GM12878 (cell line): Measurements from ENCODE around the gene EPAS1. TPM values are rescaled to one million over a fixed set of nuclear protein-coding genes. Genes with fewer than 3 reads are reported as not detected.

Experiments used
- ATAC-seq: fragments of 200-7000 bp; cut with Tn5 transposase; 3 replicates; pipeline ENCODE4 v1.9.1; 2020; ENCODE audit warnings: mild to moderate bottlenecking, moderate library complexity
- BruUV-seq: library from RNA; stranded (reverse); fragments of 400-500 nt; replicated peaks from 2 replicates; lab custom pipeline; 2021; lab: Mats Ljungman, UMichigan
- CTCF ChIA-PET: fragments of 300-600 bp; sonication (Branson Sonifier 250); formaldehyde crosslinking; extraction: SDS; loops from one replicate; lab custom pipeline; 2021; ENCODE audit warnings: inconsistent platforms; lab: Yijun Ruan, JAX
- POLR2A ChIA-PET: fragments of 350-600 bp; formaldehyde crosslinking; extraction: SDS; loops from one replicate; lab custom pipeline; 2021; ENCODE audit warnings: inconsistent platforms; lab: Charles Lee
- RAD21 ChIA-PET: fragments of 300-600 bp; sonication (Branson Sonifier 250); formaldehyde crosslinking; loops from one replicate; lab custom pipeline; 2023; ENCODE audit warnings: antibody characterized with exemption; ENCODE audit not compliant: unreplicated experiment; lab: Charles Lee
- SMC1A ChIA-PET: fragments of 300-600 bp; sonication (Branson Sonifier 250); formaldehyde crosslinking; loops from one replicate; lab custom pipeline; 2023; ENCODE audit not compliant: unreplicated experiment, uncharacterized antibody; lab: Charles Lee
- DNase-seq: peaks from one replicate; pipeline ENCODE4 v3.0.0-alpha.2; 2011; ENCODE audit warnings: low read depth, low spot score
- FAIRE-seq: peaks from 3 replicates; lab custom pipeline; 2011; peaks lifted over from hg19 to GRCh38; lab: Jason Lieb, UNC
- H2AFZ ChIP-seq: 2 replicates; pipeline ENCODE4 v1.6.0; 2011; ENCODE audit warnings: low read depth, low read length, control low read depth; ENCODE audit not compliant: control insufficient read depth
- H3K27ac ChIP-seq: 2 replicates; pipeline ENCODE4 v1.5.1; 2011; ENCODE audit warnings: control low read depth; ENCODE audit not compliant: control insufficient read depth, insufficient read depth
- H3K27me3 ChIP-seq, 2 experiments: replicated peaks in 1 of 2; 2 replicates each; pipeline versions ENCODE4 v1.6.0 to v1.6.1; 2011; ENCODE audit warnings: low read length in 1 of 2; ENCODE audit not compliant: control insufficient read depth in 2 of 2, insufficient read depth in 2 of 2
- H3K36me3 ChIP-seq, 2 experiments: 2 replicates each; pipeline ENCODE4 v1.5.1; 2011; ENCODE audit warnings: low read length in 1 of 2; ENCODE audit not compliant: control insufficient read depth in 2 of 2, insufficient read depth in 2 of 2
- H3K4me1 ChIP-seq: 2 replicates; pipeline ENCODE4 v1.6.1; 2011; ENCODE audit warnings: mild to moderate bottlenecking, low read length, moderate library complexity, mixed read lengths; ENCODE audit not compliant: control insufficient read depth, insufficient read depth
- H3K4me2 ChIP-seq: 2 replicates; pipeline ENCODE4 v1.6.0; 2011; ENCODE audit warnings: control low read depth; ENCODE audit not compliant: control insufficient read depth, insufficient read depth
- H3K4me3 ChIP-seq: fragments of 200-600 bp; sonication (generic); 2 replicates; pipeline ENCODE4 v1.5.1; 2016
- H3K79me2 ChIP-seq: 2 replicates; pipeline ENCODE4 v1.6.0; 2011; ENCODE audit warnings: low read length; ENCODE audit not compliant: control insufficient read depth, insufficient read depth
- H3K9ac ChIP-seq: 2 replicates; pipeline ENCODE4 v1.8.0; 2011; ENCODE audit warnings: low read length, control low read depth, mixed read lengths; ENCODE audit not compliant: control insufficient read depth, insufficient read depth
- H3K9me3 ChIP-seq: replicated peaks from 3 replicates; pipeline ENCODE4 v1.5.1; 2011; ENCODE audit warnings: mild to moderate bottlenecking, low read length; ENCODE audit not compliant: control insufficient read depth, insufficient read depth
- H4K20me1 ChIP-seq: 2 replicates; pipeline ENCODE4 v1.6.0; 2011; ENCODE audit not compliant: control insufficient read depth, insufficient read depth
- ASH2L ChIP-seq: fragments of 300-600, 200-600 bp; sonication (generic); IDR thresholded peaks from 2 replicates; pipeline ENCODE4 v1.6.1; 2017; ENCODE audit warnings: low read depth, mild to moderate bottlenecking, borderline replicate concordance
- CBFB ChIP-seq: IDR thresholded peaks from 2 replicates; pipeline ENCODE4 v1.6.1; 2016; ENCODE audit warnings: antibody characterized with exemption, low read depth
- CHD1 ChIP-seq: IDR thresholded peaks from 2 replicates; pipeline ENCODE4 v1.6.1; 2012; ENCODE audit warnings: low read depth, low read length, improper control_type of control experiment
- EP300 ChIP-seq, 2 experiments: fragments of 150-350 bp in 1 of 2; IDR thresholded peaks; 2 replicates each; pipeline ENCODE4 v1.6.1; 2011 to 2012; ENCODE audit warnings: low read depth in 2 of 2, low read length in 2 of 2, borderline replicate concordance in 1 of 2, improper control_type of control experiment in 1 of 2, inconsistent platforms in 1 of 2; ENCODE audit not compliant: control insufficient read depth in 1 of 2
- ETV6 ChIP-seq, 2 experiments: fragments of 450-650 bp in 1 of 2; IDR thresholded peaks in 1 of 2; conservative IDR thresholded peaks in 1 of 2; 2 replicates each; pipeline ENCODE4 v1.6.1; 2014; ENCODE audit warnings: antibody characterized with exemption in 1 of 2, borderline replicate concordance in 1 of 2, low read depth in 1 of 2, mild to moderate bottlenecking in 1 of 2, moderate library complexity in 1 of 2
- JUNB ChIP-seq: IDR thresholded peaks from 2 replicates; pipeline ENCODE4 v1.6.1; 2016; ENCODE audit warnings: antibody characterized with exemption, mild to moderate bottlenecking
- RB1 ChIP-seq: fragments of 450-650 bp; formaldehyde crosslinking; IDR thresholded peaks from 2 replicates; pipeline ENCODE4 v1.6.1; 2017; ENCODE audit warnings: mild to moderate bottlenecking, borderline replicate concordance
- SMAD5 ChIP-seq: IDR thresholded peaks from 2 replicates; pipeline ENCODE4 v1.6.1; 2016; ENCODE audit warnings: antibody characterized with exemption, low read depth
- SMARCA5 ChIP-seq: fragments of 450-650 bp; IDR thresholded peaks from 2 replicates; pipeline ENCODE4 v1.6.1; 2017; ENCODE audit warnings: mild to moderate bottlenecking
- ZBED1 ChIP-seq: IDR thresholded peaks from 2 replicates; pipeline ENCODE4 v1.6.1; 2016; ENCODE audit warnings: borderline replicate concordance
- ZNF622 ChIP-seq: fragments of 450-650 bp; IDR thresholded peaks from 2 replicates; pipeline ENCODE4 v1.6.1; 2017; ENCODE audit warnings: mild to moderate bottlenecking, inconsistent platforms
- ZZZ3 ChIP-seq: IDR thresholded peaks from 2 replicates; pipeline ENCODE4 v1.6.1; 2011; ENCODE audit warnings: low read depth; ENCODE audit not compliant: control insufficient read depth, insufficient read length
- WGBS: methylation state at CpG from one replicate; pipeline ENCODE4 v1.1.6; 2016; ENCODE audit warnings: low lambda C conversion rate; ENCODE audit not compliant: insufficient replicate concordance, insufficient coverage; ENCODE audit errors: missing lambda C conversion rate; 5-methylcytosine and 5-hydroxymethylcytosine counted together
- in situ Hi-C: fragments of 300-500 bp; cut with MboI; formaldehyde crosslinking; loops from 9 replicates; pipeline ENCODE4 v1.14.3; 2018; ENCODE audit warnings: mixed read lengths
- intact Hi-C: fragments of 100-400 bp; cut with micrococcal nuclease; formaldehyde crosslinking; loops from one replicate; pipeline ENCODE4 v1.14.2; 2022; ENCODE audit not compliant: unreplicated experiment
- polyA plus RNA-seq, 11 experiments: library from polyadenylated mRNA; depleted of rRNA in 4 of 11; unstranded in 6 of 11; stranded (reverse) in 5 of 11; fragments of >200 nt; fragmentation: Nextera tagmentation in 4 of 11; fragmentation: Illumina TruSeq in 1 of 11; extraction: Ambion mirVana in 4 of 11; extraction: Trizol in 1 of 11; gene quantifications; 1 replicate in 1 of 11; 2 replicates in 10 of 11; pipeline versions ENCODE4 v1.2.1 to v1.2.3, GENCODE V29; 2011 to 2016; ENCODE audit warnings: inconsistent platforms in 2 of 11, missing spikeins in 2 of 11, low read depth in 1 of 11
- total RNA-seq, 4 experiments: library from RNA; depleted of rRNA in 3 of 4; stranded (reverse); fragments of >200 nt in 3 of 4; fragmentation: Illumina TruSeq in 1 of 4; extraction: Trizol in 1 of 4; gene quantifications; 2 replicates each; pipeline versions ENCODE4 v1.2.1 to v1.2.3, GENCODE V29; 2013 to 2021
- TF ChIP-seq, protein P1 (sequence below): fragments of 450-650 bp; IDR thresholded peaks from 2 replicates; pipeline ENCODE4 v1.6.1; 2016; ENCODE audit warnings: mild to moderate bottlenecking
- TF ChIP-seq, protein P2 (sequence below): IDR thresholded peaks from 2 replicates; pipeline ENCODE4 v1.6.1; 2011; ENCODE audit warnings: borderline replicate concordance, low read depth, mild to moderate bottlenecking, moderate library complexity, mixed read lengths, low read length; ENCODE audit not compliant: insufficient read depth; ENCODE audit errors: extremely low read length
- TF ChIP-seq, protein P3 (sequence below): fragments of 450-650 bp; IDR thresholded peaks from 2 replicates; pipeline ENCODE4 v1.6.1; 2017; ENCODE audit warnings: borderline replicate concordance

Gene EPAS1
- total and polyA plus RNA-seq, 10 of the 15 experiments (the other 5 are each of a cell fraction or from before 2014, with no cell fraction given): 0.11 to 22.0 (median 1.3) TPM; not detected in 1

DNA sequence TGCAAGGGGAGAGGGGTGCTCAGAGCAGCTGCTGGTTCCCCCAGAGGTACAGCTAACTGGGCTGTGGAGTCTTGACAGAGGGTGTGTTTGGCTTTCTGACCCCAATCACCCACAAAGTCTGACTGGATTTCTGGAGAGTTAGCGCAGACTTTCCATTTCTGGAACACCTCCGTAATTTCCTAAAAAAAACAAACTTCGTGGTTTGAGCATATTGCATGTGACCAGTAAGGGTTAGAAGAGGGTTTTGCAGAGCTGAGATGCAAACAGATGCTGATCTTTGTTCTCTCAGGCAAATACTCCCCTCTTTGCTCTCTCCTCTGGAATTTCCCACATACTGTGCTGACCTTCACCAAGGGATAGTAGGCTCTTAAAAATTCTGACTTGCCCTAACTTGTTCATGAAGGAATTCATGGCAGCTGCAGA lies 137.7 kb downstream of the EPAS1 start:
- no peaks in the 10 kb centered on the region for H3K4me1 ChIP-seq
- no peak for TF ChIP-seq SMAD5
- TF ChIP-seq JUNB: no peak
- no peak for TF ChIP-seq ZNF622
- TF ChIP-seq ZZZ3: no peak
- TF ChIP-seq ASH2L: no peak
- no peak for TF ChIP-seq ZBED1
- TF ChIP-seq CBFB: no peak
- TF ChIP-seq, all 136 proteins: peak for 0
- POLR2A ChIA-PET: no interaction called here
- BruUV-seq: no TSS peak
- DNase-seq (no peak), FAIRE-seq (no peak), ATAC-seq (no peak)
- 60% methylated on average over 3 of the region's 3 CpGs for WGBS
- no peak overlapping the region for H3K4me3 ChIP-seq
- in situ Hi-C loops: no loop called here
- no peak overlapping the region for H3K4me2 ChIP-seq
- no peaks in the 10 kb centered on the region; a peak in 1 of 4 replicates for H3K27me3 ChIP-seq
- intact Hi-C loops: no loop called here
- no peaks in the 10 kb centered on the region for H4K20me1 ChIP-seq
- no peaks in the 10 kb centered on the region for H3K9me3 ChIP-seq
- H3K9ac ChIP-seq: no peak overlapping the region
- H3K27ac ChIP-seq: no peak overlapping the region
- CTCF ChIA-PET: no interaction called here
- no peaks in the 10 kb centered on the region for H3K79me2 ChIP-seq
- no peaks in the 10 kb centered on the region for H3K36me3 ChIP-seq
- no peak overlapping the region for H2AFZ ChIP-seq
- SMC1A ChIA-PET: no interaction called here
- RAD21 ChIA-PET: no interaction called here

DNA sequence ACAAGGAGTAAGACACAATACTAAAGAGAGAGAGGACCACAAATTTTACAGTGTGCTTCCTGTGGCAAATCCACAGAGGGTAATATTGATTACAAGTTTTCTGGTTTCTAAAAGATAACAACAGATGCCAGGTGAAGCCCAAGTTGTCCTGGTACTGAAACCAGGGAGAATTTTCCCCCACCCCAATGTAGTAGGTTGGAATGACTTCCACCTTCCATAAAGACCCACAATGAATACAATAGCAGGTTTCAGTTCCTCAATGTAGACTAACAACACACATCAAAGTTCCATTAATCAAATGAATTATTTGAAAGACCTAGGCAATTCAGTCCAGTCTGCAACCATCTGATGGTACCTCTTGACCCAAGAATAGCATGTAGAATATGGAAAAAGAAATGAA lies 138.1 kb downstream of the EPAS1 start:
- no peak for FAIRE-seq
- Histone ChIP-seq H3K4me1 (no peaks in the 10 kb centered on the region), H3K9ac (no peak overlapping the region), H3K36me3 (no peaks in the 10 kb centered on the region), H3K27ac (no peak overlapping the region), H3K9me3 (no peaks in the 10 kb centered on the region), H3K27me3 (no peaks in the 10 kb centered on the region; a peak in 2 of 4 replicates), H3K4me3 (no peak overlapping the region), H4K20me1 (no peaks in the 10 kb centered on the region), H3K79me2 (no peaks in the 10 kb centered on the region), H3K4me2 (no peak overlapping the region), H2AFZ (no peak overlapping the region)
- ChIA-PET SMC1A (interaction anchor here (1.5 kb wide), 1 partner anchor 15 kb away, joined by 3 read pairs; no protein-coding TSS in a partner anchor), RAD21 (no interaction called here), CTCF (interaction anchor here (0.9 to 1.4 kb wide), 2 partner anchors 25 to 69 kb away, joined by 3 to 4 read pairs; no protein-coding TSS in a partner anchor), POLR2A (no interaction called here)
- BruUV-seq: no TSS peak
- peak; percentile 39; the same call in 2 of the 3 replicates for ATAC-seq
- no peak for DNase-seq
- in situ Hi-C loops (no loop called here), intact Hi-C loops (no loop called here)
- no peak for TF ChIP-seq CHD1
- TF ChIP-seq RB1: no peak
- no peak for TF ChIP-seq SMARCA5
- TF ChIP-seq EP300 (IDR thresholded peaks at IDR 0.05; ENCODE audit: borderline replicate concordance in 1 of 2, control insufficient read depth in 1 of 2, low read depth in 2 of 2, low read length in 2 of 2): peak in 1 of 2 experiments; percentile 48; a peak in 1 of 4 replicates
- no peak for TF ChIP-seq ETV6 (conservative IDR thresholded peaks at IDR 0.05 in 1 of 2, IDR thresholded peaks at IDR 0.05 in 1 of 2; ENCODE audit: borderline replicate concordance in 1 of 2, low read depth in 1 of 2)
- TF ChIP-seq, protein P1, sequence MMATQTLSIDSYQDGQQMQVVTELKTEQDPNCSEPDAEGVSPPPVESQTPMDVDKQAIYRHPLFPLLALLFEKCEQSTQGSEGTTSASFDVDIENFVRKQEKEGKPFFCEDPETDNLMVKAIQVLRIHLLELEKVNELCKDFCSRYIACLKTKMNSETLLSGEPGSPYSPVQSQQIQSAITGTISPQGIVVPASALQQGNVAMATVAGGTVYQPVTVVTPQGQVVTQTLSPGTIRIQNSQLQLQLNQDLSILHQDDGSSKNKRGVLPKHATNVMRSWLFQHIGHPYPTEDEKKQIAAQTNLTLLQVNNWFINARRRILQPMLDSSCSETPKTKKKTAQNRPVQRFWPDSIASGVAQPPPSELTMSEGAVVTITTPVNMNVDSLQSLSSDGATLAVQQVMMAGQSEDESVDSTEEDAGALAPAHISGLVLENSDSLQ: no peak
- TF ChIP-seq ZNF622: no peak
- TF ChIP-seq, protein P2, sequence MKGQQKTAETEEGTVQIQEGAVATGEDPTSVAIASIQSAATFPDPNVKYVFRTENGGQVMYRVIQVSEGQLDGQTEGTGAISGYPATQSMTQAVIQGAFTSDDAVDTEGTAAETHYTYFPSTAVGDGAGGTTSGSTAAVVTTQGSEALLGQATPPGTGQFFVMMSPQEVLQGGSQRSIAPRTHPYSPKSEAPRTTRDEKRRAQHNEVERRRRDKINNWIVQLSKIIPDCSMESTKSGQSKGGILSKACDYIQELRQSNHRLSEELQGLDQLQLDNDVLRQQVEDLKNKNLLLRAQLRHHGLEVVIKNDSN: no peak
- no peak for TF ChIP-seq SMAD5
- TF ChIP-seq, protein P3, sequence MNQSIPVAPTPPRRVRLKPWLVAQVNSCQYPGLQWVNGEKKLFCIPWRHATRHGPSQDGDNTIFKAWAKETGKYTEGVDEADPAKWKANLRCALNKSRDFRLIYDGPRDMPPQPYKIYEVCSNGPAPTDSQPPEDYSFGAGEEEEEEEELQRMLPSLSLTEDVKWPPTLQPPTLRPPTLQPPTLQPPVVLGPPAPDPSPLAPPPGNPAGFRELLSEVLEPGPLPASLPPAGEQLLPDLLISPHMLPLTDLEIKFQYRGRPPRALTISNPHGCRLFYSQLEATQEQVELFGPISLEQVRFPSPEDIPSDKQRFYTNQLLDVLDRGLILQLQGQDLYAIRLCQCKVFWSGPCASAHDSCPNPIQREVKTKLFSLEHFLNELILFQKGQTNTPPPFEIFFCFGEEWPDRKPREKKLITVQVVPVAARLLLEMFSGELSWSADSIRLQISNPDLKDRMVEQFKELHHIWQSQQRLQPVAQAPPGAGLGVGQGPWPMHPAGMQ: no peak
- TF ChIP-seq ASH2L: no peak
